CD4-positive, alpha-beta T cell treated with Interleukin-21 for 1 hour (primary cell): ENCODE data around the gene TP53TG3F.
"Not testable (repeated sequence)": the region's sequence is repeated elsewhere in the genome, so short reads cannot be mapped to it uniquely, and the experiment has no call there.

Experiments
- DNase-seq: peaks from one replicate; pipeline ENCODE4 v3.0.0-alpha.2; 2020

The TP53TG3F gene

GRCh38 chr16:33459312-33459711, at the start of gene TP53TG3F:
Gene TP53TG3F (plus strand): TSS chr16:33459612. CDS start chr16:33459680, 68 bp downstream.
- not testable (repeated sequence) for DNase-seq

GRCh38 chr16:33491611-33492010, 32.2 kb downstream of the TP53TG3F start:
- not testable (repeated sequence) for DNase-seq

GRCh38 chr16:33507231-33507630, 47.8 kb downstream of the TP53TG3F start:
- DNase-seq = not testable (repeated sequence)

- not testable (repeated sequence) for DNase-seq
Observed at GRCh38 chr16:33509070-33509469, 49.7 kb downstream of the TP53TG3F start.

- DNase-seq = not testable (repeated sequence)
Observed at GRCh38 chr16:33509906-33510305, 50.5 kb downstream of the TP53TG3F start.
